NOMO-1 treated with dmso at 0.1 percent for 144 hours (cell line): Measurements from ENCODE around the gene NDC80.
A peak's percentile ranks its signal among the peaks of the same experiment; 100 is the strongest.
"Not testable (repeated sequence)": the region's sequence is repeated elsewhere in the genome, so short reads cannot be mapped to it uniquely, and the experiment has no call there.

Source experiments
- DNase-seq: peaks from one replicate; lab custom pipeline; 2025; ENCODE audit not compliant: unreplicated experiment; lab: John Stamatoyannopoulos, UW

Gene NDC80

GRCh38 chr18:2618009-2618408 is 46.7 kb downstream of the NDC80 start:
- DNase-seq: no peak

GRCh38 chr18:2625217-2625616 is 53.9 kb downstream of the NDC80 start:
- no peak for DNase-seq

- peak; percentile 22 for DNase-seq
Measured at GRCh38 chr18:2627821-2628276, 56.5 kb downstream of the NDC80 start.

- DNase-seq: no peak
Measured at GRCh38 chr18:2629003-2629402, 57.6 kb downstream of the NDC80 start.

- no peak for DNase-seq
Measured at GRCh38 chr18:2635586-2635985, 64.2 kb downstream of the NDC80 start.

- no peak for DNase-seq
Measured at GRCh38 chr18:2636126-2636631, 64.8 kb downstream of the NDC80 start.

DNA sequence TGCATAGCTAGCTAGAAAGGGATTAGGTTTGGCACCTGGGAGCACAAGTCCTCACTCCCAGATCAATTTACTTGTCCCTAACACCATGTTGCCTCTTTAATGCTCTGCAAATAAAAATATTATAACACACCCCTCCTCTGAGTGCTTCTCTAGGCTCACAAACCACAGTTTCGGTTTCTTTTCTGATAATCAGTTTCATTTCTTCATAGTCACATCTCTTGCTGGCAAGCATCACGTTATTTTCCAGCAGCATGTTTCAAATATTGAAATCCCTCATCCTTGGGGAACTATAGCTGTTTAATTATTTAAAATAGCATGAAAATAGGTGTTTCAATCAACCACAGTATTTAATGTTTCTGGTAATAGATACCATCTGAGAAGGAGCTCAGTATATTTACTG is 70.3 kb downstream of the NDC80 start:
- DNase-seq: peak; percentile 78

- no peak for DNase-seq
Measured at GRCh38 chr18:2642771-2643170, 71.4 kb downstream of the NDC80 start.

- no peak for DNase-seq
Measured at GRCh38 chr18:2644535-2644934, 73.2 kb downstream of the NDC80 start.

DNA sequence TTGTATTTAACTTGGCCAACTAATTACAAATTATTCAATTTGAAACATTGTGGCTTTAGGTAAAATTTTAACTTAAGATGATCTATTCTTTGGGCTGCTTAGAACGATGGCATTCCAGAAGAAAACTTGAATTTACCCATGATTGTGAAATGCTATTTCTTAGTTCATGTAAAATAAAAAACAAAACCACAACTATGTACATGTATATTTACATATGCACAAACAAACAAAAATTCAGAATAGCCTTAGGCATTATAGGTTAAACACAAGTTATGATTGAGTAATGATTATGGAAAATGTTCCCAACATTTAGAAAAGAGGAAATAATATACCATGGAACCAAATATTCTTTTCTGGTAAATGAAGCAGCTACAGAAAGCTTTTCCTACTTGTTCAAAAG is 80.6 kb downstream of the NDC80 start:
- no peak for DNase-seq

- peak; percentile 55 for DNase-seq
Measured at GRCh38 chr18:2653467-2653866, 82.1 kb downstream of the NDC80 start.

GRCh38 chr18:2654169-2654927 is 83.0 kb downstream of the NDC80 start:
- DNase-seq: no peak

DNA sequence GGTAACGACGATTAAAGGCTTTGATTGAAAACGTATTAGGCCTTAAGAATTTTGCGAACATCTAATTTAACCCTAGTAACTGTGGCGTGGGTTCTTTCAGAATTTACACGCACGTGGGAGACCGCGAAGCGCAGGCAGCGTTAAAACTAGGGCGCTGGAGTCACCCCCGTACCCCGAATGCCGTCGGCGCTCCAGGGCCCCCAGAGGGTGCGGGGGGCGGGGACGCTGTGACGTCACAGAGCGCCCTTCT is 83.5 kb downstream of the NDC80 start:
- DNase-seq: no peak

DNA sequence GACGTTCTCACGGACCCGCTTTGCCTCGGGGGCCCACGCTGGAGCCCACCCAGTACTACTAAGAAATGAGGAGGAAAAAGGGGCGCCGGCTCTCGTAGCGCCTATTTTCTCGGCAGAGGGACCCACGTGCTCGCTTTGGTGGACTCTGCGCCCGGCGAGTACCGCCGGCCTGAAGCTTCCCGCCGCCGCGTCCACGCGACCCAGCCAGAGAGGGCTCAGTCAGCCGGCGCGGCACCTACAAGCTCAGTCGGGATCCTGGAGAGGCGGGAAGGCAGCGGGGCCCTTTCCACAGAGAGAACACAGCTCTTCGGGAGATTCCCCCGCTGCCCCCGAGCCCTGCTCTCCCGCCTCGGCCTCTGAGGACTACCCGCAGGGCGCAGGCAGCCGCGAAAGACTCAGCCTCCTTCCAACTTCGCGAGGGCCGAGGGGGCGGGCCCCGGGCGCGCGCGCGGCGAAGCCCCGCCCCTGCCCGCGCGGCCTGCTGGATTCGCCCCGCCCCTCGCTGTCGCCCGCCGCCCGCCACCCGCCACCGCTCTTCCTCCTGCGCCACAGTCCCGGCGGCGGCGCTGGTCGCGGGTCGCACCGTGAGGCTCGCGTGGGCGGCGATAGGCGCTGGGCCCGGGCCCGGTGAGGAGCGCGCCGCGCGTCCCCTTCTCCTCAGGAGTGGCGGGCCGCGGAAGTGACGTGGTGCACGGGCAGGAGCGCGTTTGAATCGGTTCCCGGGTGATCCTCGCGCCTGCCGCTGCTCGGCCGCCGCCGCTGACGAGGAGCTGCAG is 84.0 kb downstream of the NDC80 start, which contains the start of gene SMCHD1:
Gene SMCHD1, plus strand, starts transcription at position 549 of the 776 bp plus-strand sequence. CDS start 350 bp downstream, outside the sequence.
- DNase-seq: peak; percentile 79

DNA sequence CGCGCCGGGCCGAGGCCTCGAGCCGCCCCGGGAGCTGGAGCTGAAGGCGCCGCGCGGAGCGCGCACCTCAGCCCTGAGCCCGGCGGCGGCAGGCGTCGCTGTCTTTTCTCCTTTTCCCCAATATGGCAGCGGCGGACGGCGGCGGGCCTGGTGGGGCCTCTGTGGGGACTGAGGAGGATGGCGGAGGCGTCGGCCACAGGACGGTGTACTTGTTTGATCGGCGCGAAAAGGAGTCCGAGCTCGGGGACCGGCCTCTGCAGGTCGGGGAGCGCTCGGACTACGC is 84.5 kb downstream of the NDC80 start:
- no peak for DNase-seq

DNA sequence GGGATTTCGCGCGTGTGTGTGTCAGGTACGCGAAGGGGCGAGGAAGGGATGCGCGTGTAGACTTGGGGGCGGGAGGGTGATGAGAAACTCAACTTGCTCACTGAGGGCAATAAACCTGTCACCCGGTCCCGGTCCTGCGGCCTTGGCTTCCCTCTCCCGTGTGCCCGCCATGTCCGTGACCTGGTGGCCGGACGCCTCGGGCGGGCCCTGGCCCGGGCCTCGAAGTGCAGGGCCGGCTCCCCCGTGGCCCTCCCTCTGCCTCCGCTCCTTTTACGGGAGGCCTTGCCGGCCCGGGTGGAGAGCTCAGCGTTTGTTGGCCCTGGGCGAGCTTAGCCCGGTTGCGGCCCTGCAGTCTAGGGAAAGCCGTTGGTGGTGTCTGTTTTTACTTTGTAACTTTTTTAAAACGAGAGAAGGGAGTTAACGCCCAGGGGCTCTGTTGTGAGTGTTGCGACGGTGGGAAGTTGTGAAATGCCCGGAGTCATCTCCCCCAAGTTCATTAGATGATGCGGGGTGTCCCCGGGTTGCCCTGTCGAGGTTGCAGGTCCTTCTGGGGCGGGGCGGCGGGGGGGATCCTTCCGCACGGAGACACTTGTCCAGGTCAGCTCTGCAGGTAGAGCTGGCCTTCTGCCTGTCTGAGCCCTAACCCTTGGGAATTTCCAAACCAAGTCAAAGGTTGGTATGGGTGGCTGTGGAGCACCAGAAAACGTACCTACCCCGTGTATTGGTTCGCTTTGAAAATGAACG is 85.1 kb downstream of the NDC80 start:
- DNase-seq: no peak

DNA sequence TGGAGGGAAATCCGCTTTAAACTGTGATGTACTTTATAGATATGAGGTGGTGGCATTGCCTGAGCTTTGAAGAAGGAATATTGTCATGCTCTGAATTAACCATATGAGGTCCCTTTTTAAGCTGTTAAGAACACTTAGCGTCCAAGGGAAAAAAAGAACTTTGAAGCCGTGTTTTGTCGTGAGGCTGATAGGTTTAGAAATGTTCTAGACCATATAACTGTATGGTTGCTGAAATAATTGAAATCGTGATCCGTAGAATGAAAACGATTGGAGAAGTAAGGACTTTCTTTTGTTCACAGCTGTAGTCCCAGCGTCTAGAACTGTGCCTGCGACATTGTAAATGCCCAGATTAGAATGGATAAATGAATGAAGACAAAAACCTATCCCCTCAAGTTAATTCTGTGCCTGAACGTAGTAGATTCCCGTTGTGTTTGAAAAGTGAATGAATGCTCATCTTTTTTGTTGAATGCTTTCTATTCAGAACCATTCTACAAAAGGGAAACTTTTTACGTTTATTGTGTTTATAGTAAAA is 85.7 kb downstream of the NDC80 start:
- DNase-seq: no peak

- DNase-seq: peak; percentile 21
Measured at GRCh38 chr18:2657788-2658458, 86.6 kb downstream of the NDC80 start.

- DNase-seq: not testable (repeated sequence)
Measured at GRCh38 chr18:2660849-2661248, 89.5 kb downstream of the NDC80 start.

DNA sequence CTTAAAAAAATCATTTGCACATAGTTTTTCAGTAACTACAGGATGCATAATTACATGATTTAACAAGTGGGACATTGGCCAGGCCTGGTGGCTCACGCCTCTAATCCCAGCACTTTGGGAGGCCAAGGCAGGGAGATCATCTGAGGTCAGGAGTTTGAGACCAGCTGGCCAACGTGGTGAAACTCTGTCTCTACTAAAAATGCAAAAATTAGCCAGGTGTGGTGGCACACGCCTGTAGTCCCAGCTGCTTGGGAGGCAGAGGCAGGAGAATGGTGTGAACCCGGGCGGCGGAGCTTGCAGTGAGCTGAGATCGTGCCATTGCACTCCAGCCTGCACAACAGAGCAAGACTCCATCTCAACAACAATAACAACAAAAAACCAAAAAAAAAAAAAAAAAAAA is 90.9 kb downstream of the NDC80 start:
- DNase-seq: not testable (repeated sequence)

DNA sequence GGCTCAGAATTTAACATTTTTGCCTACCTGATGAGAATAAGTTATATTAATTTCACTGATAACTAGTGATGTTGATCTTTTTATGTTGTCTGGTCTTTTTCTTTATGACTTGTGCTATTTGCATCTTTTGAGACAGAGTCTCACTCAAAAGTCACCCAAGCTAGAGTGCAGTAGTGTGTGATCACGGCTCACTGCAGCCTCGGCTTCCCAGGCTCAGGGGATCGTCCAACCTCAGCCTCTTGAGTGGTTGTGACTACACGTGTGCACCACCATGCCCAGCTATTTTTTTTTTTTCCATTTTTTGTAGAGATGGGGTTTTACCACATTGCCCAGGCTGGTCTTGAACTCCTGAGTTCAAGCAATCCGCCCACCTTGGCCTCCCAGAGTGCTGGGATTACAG is 91.6 kb downstream of the NDC80 start:
- DNase-seq: no peak
